Liver (tissue), 2 donors: ENCODE data around the gene DNAH17.

Experiments used
- CTCF ChIP-seq: fragments of 150-350 bp; IDR thresholded peaks from 2 replicates; pipeline ENCODE4 v1.5.1; 2017; ENCODE audit warnings: improper control_type of control experiment, low read depth, low read length; ENCODE audit not compliant: missing input control
- FOXA1 ChIP-seq: IDR thresholded peaks from 2 replicates; pipeline ENCODE4 v1.6.1; 2016; ENCODE audit warnings: antibody characterized with exemption
- donor health status: healthy.

GRCh38 chr17:78442648-78443218 lies 134.5 kb downstream of the DNAH17 start:
- TF ChIP-seq CTCF (no peak), FOXA1 (no peak)
